Fibroblast of mammary gland (primary cell): ENCODE measurements around the gene TGM3.

Experiments
- DNase-seq: peaks from one replicate; pipeline ENCODE4 v3.0.0-alpha.2; 2010; ENCODE audit warnings: low read depth
- H3K4me3 ChIP-seq: 2 replicates; pipeline ENCODE4 v1.5.1; 2011; ENCODE audit warnings: low read depth, mild to moderate bottlenecking, low read length, moderate library complexity; ENCODE audit not compliant: control insufficient read depth
- TF ChIP-seq, protein P1 (sequence below): conservative IDR thresholded peaks from 2 replicates; pipeline ENCODE4 v1.5.1; 2011; ENCODE audit warnings: low read depth, low read length, inconsistent platforms; ENCODE audit not compliant: control insufficient read depth, insufficient read depth

TGM3 gene

GRCh38 chr20:2385496-2385895 is 89.7 kb downstream of the TGM3 start:
- TF ChIP-seq, protein P1, sequence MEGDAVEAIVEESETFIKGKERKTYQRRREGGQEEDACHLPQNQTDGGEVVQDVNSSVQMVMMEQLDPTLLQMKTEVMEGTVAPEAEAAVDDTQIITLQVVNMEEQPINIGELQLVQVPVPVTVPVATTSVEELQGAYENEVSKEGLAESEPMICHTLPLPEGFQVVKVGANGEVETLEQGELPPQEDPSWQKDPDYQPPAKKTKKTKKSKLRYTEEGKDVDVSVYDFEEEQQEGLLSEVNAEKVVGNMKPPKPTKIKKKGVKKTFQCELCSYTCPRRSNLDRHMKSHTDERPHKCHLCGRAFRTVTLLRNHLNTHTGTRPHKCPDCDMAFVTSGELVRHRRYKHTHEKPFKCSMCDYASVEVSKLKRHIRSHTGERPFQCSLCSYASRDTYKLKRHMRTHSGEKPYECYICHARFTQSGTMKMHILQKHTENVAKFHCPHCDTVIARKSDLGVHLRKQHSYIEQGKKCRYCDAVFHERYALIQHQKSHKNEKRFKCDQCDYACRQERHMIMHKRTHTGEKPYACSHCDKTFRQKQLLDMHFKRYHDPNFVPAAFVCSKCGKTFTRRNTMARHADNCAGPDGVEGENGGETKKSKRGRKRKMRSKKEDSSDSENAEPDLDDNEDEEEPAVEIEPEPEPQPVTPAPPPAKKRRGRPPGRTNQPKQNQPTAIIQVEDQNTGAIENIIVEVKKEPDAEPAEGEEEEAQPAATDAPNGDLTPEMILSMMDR: no peak
- no peak overlapping the region for H3K4me3 ChIP-seq
- no peak for DNase-seq

DNA sequence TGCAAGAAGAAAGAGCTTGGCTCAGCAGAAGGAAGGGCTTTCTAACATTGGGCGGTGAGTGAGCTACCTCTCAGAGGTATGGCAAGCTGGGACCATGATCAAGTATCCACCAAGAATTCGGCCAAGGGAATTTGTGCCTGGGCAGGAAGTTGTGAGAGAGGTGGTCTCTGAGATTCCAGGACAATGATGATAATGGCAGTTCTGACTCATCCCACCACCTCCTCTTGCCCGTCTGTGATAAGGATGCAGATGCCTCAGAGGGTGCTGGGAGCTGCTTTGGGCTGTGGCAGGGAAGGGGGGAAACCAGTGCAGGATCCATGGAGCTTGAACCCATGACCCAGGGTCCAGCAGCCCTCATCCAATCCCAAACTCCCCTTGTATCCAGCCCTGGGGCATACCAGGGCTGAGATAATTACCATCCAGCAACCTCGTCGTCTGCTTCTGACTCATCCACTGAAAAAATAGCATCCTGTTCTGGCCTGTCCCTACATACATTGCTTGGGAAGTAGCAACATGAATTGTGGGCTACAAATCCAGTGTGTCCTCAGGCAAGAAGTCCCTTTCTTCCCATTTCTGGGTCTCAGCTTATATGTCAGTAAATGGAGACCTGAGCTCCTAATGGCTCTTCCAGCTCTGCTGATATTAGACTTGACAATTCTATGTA is 90.8 kb downstream of the TGM3 start:
- DNase-seq: peak; percentile 43
- TF ChIP-seq, protein P1: no peak
- H3K4me3 ChIP-seq: no peak overlapping the region

GRCh38 chr20:2387180-2387577 is 91.4 kb downstream of the TGM3 start:
- H3K4me3 ChIP-seq: no peak overlapping the region
- TF ChIP-seq, protein P1: peak; percentile 60
- peak; percentile 43 for DNase-seq

DNA sequence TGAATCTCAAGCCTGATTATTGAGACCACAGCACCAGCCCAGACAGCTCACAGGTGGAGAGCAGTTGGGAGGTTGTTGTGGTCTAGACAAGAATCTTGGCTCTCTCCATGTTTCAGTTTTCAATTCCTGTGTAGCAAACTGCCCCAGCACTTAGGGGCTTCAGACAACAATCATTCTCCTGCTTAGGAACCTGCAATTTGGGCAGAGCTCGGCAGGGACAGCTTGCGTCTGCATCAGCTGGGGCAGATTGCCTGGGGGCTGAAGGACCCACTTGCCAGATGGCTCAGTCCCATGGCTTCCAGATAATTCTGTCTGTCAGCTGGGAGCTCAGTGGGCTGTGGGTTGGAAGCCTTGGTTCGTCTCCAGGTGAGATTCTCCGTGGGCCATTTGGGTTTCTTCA is 91.8 kb downstream of the TGM3 start:
- TF ChIP-seq, protein P1: no peak
- H3K4me3 ChIP-seq: no peak overlapping the region
- no peak for DNase-seq
